Peyer's patch (tissue), 4 donors: Measurements from ENCODE around the gene FUT3. TPM values are rescaled to one million over a fixed set of nuclear protein-coding genes. Genes with fewer than 3 reads are reported as not detected.

Experiments used
- DNase-seq, 3 donors: peaks; one replicate each; pipeline ENCODE4 v3.0.0-alpha.2; 2017 to 2019
- H3K27ac ChIP-seq, 4 donors: fragments of 200-600 bp; sonication (generic); one replicate each; pipeline ENCODE4 v1.5.1; 2016 to 2019
- H3K27me3 ChIP-seq, 2 donors: fragments of 200-600 bp; sonication (generic); one replicate each; pipeline ENCODE4 v1.5.1; 2019
- H3K36me3 ChIP-seq, 3 donors: fragments of 200-600 bp; sonication (generic); one replicate each; pipeline ENCODE4 v1.5.1; 2016 to 2019
- H3K4me1 ChIP-seq, 4 donors: fragments of 200-600 bp; sonication (generic); one replicate each; pipeline ENCODE4 v1.5.1; 2016 to 2019
- H3K4me3 ChIP-seq, 4 donors: fragments of 200-600 bp; sonication (generic); 1 replicate in 3 of 4; 2 replicates in 1 of 4; pipeline ENCODE4 v1.5.1; 2016 to 2019; ENCODE audit warnings: mild to moderate bottlenecking in 1 of 4
- H3K9me3 ChIP-seq, 4 donors: fragments of 200-600 bp; sonication (generic); one replicate each; pipeline ENCODE4 v1.5.1; 2016 to 2019; ENCODE audit warnings: mild to moderate bottlenecking in 1 of 4
- POLR2A ChIP-seq, 2 donors: fragments of 450-650 bp; IDR thresholded peaks; one replicate each; pipeline ENCODE4 v1.5.1; 2017; ENCODE audit warnings: antibody characterized with exemption in 2 of 2, mild to moderate bottlenecking in 2 of 2, moderate library complexity in 2 of 2
- total RNA-seq, 4 donors: library from RNA; depleted of rRNA; stranded (reverse); fragments of >200 nt; gene quantifications; one replicate each; pipeline ENCODE4 v1.1.0, GENCODE V29; 2016
- TF ChIP-seq, protein P1 (sequence below), 6 experiments: fragments of 450-650 bp in 4 of 6; fragments of 200-600 bp in 2 of 6; sonication (generic) in 1 of 6; IDR thresholded peaks; one replicate each; pipeline ENCODE4 v1.5.1; 2017 to 2019; ENCODE audit warnings: antibody characterized with exemption in 6 of 6, mild to moderate bottlenecking in 3 of 6, moderate library complexity in 1 of 6

The FUT3 gene
- total RNA-seq, 4 donors from 2014 or later, result 37.1 to 207 (median 155) TPM

DNA sequence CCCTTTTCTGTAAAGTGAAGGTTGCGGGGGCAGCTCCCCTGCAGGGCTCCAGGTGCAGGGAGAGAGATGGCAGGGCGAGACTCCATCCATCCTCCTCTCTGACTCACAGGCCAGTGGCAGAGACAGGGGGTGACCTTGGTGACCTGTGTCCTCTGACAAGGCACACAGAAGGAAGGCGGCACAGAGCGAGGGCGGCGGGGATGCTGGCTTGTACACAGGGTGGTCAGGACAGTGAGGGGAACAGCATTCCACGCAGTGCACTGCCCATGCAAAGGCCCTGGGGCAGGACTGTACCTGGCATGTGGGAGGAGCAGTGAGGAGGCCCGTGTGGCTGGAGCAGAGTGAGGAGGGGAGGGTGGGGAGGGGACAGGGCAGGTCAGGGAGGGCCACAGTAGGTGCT is 44.6 kb upstream of the FUT3 start:
- Histone ChIP-seq H3K4me1 (peaks cover 0 to 10% (median 0%) of the 10 kb centered on the region in 4 donors), H3K9me3 (no peaks in the 10 kb centered on the region), H3K27ac (no peak overlapping the region), H3K36me3 (peaks cover 0 to 38% (median 0%) of the 10 kb centered on the region in 3 donors), H3K27me3 (no peaks in the 10 kb centered on the region), H3K4me3 (no peak overlapping the region)
- TF ChIP-seq, protein P1, sequence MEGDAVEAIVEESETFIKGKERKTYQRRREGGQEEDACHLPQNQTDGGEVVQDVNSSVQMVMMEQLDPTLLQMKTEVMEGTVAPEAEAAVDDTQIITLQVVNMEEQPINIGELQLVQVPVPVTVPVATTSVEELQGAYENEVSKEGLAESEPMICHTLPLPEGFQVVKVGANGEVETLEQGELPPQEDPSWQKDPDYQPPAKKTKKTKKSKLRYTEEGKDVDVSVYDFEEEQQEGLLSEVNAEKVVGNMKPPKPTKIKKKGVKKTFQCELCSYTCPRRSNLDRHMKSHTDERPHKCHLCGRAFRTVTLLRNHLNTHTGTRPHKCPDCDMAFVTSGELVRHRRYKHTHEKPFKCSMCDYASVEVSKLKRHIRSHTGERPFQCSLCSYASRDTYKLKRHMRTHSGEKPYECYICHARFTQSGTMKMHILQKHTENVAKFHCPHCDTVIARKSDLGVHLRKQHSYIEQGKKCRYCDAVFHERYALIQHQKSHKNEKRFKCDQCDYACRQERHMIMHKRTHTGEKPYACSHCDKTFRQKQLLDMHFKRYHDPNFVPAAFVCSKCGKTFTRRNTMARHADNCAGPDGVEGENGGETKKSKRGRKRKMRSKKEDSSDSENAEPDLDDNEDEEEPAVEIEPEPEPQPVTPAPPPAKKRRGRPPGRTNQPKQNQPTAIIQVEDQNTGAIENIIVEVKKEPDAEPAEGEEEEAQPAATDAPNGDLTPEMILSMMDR (IDR thresholded peaks at IDR 0.05), result no peak
- no peak for TF ChIP-seq POLR2A (IDR thresholded peaks at IDR 0.05)
- no peak for DNase-seq

DNA sequence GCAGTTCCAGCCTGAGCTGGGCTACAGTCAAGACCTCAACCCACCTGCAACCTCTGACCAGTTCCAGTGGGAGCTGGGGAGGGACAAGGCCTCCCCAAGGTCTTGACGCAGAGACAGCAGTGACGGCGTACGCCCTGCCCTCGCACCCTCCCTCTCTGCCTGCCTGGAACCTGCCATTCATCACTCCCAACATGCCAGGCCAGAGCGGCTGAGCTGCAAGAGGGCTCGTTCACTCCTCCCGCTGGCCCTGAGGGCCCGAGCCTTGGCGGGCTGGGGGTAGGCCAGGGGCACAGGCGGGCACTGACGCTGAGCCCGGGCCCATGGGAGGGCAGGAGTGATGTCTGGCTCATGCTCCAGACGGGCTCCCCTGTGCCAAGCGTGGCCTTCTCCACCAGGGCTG is 44.2 kb upstream of the FUT3 start:
- peaks cover 0 to 37% (median 0%) of the 10 kb centered on the region in 3 donors for H3K36me3 ChIP-seq
- no peak for DNase-seq
- no peaks in the 10 kb centered on the region for H3K27me3 ChIP-seq
- H3K9me3 ChIP-seq, result no peaks in the 10 kb centered on the region
- no peak overlapping the region for H3K27ac ChIP-seq
- TF ChIP-seq, protein P1 (IDR thresholded peaks at IDR 0.05), result no peak
- H3K4me3 ChIP-seq, result no peak overlapping the region
- peaks cover 0 to 10% (median 0%) of the 10 kb centered on the region in 4 donors for H3K4me1 ChIP-seq

DNA sequence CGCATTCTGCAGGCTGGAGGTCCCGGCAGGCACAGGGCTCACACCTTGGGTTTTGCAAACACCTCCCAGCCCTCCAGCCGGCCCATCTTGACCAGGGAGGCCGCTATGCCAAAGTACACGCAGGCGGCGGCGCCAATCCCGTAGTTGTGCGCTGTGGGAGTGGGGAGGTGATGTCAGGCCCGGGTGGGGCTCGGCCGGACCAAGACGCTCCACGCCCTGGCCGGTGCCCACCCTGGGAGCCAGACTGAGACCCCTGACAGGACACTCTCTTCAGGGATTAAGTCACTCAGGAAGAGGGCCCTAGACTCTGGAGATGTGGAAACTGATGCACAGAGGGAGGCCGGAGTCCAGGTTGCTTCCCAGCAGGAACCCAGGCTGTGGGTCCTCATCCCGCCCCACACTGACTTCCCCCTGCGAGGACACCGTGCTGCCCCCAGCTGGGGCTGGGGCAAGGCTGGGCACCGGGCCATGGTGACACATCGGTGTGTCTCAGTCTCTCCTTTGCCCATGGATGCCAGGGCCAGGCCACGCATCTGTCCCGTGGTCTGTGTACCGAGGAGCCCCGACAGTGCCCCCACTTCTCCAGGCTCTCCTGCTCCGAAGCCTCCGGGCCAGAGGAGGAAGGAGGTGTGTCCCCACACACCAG is 43.6 kb upstream of the FUT3 start:
- TF ChIP-seq, protein P1 (IDR thresholded peaks at IDR 0.05), result no peak
- TF ChIP-seq POLR2A (IDR thresholded peaks at IDR 0.05), result no peak
- no peak overlapping the region for H3K27ac ChIP-seq
- DNase-seq, result no peak

DNA sequence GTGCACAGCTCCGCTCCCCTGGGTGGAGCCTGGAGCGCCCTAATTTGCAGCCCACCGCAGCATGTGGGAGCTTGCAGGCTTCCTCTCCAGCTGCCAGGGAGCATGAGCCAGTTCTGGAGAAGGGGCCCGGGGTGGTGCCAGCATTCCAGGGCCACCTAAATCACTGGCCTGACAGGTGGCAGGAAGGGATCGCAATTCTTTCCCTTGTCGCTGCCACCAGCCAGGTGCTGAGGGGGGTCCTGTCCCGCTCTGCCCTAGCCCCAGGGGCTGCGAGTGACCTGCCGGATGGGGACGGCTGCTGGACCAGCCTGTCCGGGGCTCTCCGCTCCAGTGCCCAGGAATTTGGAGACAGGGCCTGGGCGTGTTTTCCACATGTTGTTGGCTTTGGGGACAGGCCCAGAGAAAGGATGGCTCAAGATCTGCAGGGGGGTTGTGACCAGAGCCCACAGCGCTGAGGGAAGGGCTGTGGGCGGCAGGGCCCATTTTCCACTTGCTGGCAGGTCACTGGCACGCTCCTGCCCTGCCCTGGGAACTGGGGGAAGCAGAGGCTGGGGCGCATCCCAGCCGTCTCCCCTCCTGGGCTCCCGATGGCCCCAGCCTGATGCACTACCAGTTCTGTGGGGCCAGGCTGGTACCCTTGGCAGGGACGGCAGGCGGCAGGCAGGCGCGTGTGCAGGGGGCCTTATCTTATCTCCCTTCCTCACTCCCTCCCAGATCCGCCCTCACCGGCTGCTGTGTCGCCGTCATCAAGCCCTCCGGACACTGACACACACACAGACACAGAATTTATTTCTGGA is 42.9 kb upstream of the FUT3 start:
- H3K27ac ChIP-seq, result no peak overlapping the region
- TF ChIP-seq, protein P1 (IDR thresholded peaks at IDR 0.05), result no peak
- H3K27me3 ChIP-seq, result no peaks in the 10 kb centered on the region
- H3K36me3 ChIP-seq, result peaks cover 0 to 29% (median 0%) of the 10 kb centered on the region in 3 donors
- peaks cover 0 to 20% (median 0%) of the 10 kb centered on the region in 4 donors for H3K4me1 ChIP-seq
- no peak overlapping the region for H3K4me3 ChIP-seq
- DNase-seq, result no peak
- H3K9me3 ChIP-seq, result no peaks in the 10 kb centered on the region

More for the DNA sequence above, 43.6 kb upstream of the FUT3 start:
- Histone ChIP-seq H3K4me1 (peaks cover 0 to 14% (median 0%) of the 10 kb centered on the region in 4 donors), H3K27me3 (no peaks in the 10 kb centered on the region), H3K36me3 (peaks cover 0 to 31% (median 0%) of the 10 kb centered on the region in 3 donors), H3K9me3 (no peaks in the 10 kb centered on the region), H3K4me3 (no peak overlapping the region)

DNA sequence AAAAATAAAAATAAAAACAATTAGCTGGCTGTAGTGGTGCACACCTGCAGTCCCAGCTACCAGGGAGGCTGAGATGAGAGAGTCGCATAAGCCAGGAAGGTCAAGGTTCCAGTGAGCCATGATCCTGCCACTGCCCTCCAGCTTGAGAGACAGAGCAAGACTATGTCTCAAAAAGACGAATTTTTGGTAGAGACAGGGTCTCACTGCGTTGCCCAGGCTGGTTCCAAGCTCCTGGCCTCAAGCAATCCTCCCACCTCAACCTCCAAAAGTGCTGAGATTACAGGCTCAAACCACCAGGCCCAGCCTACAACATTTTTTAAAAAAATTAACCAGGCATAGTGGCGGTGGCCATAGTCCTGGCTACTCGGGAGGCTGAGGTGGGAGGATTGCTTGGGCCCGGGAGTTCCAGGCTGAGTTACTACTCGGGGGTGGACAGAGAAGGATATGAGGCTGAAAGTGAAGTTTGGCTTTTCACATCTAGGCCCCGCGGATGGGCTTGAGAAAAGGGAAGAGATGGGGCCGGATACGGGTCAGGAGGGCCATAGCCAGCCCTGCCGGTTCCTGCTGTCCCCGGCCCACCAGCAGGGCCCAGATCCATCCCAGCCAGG is 42.2 kb upstream of the FUT3 start:
- Histone ChIP-seq H3K4me3 (no peak overlapping the region), H3K27me3 (no peaks in the 10 kb centered on the region), H3K36me3 (peaks cover 0 to 29% (median 0%) of the 10 kb centered on the region in 3 donors), H3K9me3 (no peaks in the 10 kb centered on the region), H3K4me1 (peaks cover 0 to 20% (median 0%) of the 10 kb centered on the region in 4 donors), H3K27ac (no peak overlapping the region)
- no peak for DNase-seq
- TF ChIP-seq, protein P1 (IDR thresholded peaks at IDR 0.05), result no peak
- TF ChIP-seq POLR2A (IDR thresholded peaks at IDR 0.05), result no peak
